ENCODE measurements around the gene POU2F2.

GRCh38 chr19:42080764-42081375 lies 51.4 kb downstream of the POU2F2 start:
- TF ChIP-seq EZH2phosphoT487 (conservative IDR thresholded peaks at IDR 0.05; ENCODE audit: low read length) (no peak), CTCF (IDR thresholded peaks at IDR 0.05; ENCODE audit: insufficient read depth, low read length, poor library complexity, severe bottlenecking) (no peak)
